Stimulated activated CD4-positive, alpha-beta T cell treated with anti-CD3 and anti-CD28 coated beads, Interleukin-4, amount 100 ng/mL, for 24 hours (primary cell): ENCODE results near the gene REL.
A peak's percentile ranks its signal among the peaks of the same experiment; 100 is the strongest.
"Not testable (repeated sequence)": the region's sequence is repeated elsewhere in the genome, so short reads cannot be mapped to it uniquely, and the experiment has no call there.

Experiments
- DNase-seq: peaks from one replicate; pipeline ENCODE4 v3.0.0-alpha.2; 2020

The REL gene

DNA sequence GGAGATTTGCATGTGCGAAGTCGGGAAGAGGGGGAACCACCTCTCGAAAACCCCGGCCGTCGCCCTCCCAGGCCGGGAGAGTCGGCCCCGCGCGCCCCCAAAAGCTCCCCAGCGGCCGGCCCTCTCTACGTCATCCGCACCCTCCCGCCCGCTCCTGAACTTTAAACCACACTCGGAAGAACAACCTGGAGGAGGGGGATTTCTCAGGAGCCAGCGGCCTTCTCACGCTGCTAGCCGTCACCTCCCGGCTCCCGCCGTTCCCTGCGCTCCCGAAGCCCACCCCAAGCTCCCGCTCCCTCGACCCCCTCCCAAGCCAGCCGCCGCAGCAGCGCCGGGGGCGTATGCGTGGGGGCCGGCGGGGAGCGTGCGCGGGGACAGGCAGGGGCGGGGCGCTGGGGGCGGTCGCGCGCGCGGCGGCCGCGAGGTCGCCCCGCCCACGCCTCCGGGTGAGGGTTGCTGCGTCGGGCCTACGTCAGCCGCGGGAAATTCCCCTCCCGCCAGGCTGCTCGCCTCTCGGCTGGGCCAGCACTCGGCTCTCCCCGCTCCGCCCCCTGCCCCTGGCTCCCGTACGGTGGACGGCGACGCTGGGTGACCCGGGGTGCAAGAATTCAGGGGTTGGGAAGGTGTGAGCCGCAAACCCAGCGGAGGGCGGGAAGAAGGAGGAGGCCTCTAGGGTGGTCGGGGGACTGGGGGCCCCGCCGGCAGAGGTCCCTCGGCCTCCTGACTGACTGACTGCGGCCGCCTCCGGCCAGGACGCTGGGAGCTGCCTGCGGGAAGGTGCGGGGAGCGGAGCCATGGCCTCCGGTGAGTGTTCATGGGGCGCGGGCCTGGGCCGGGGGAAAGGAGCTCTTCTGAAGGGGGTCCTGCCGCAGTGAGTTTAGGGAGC is at the start of gene REL:
REL (plus strand) TSS at position 528 of the 886 bp plus-strand sequence; CDS start at position 795, 267 bp downstream.
- DNase-seq = peak; percentile 89

DNA sequence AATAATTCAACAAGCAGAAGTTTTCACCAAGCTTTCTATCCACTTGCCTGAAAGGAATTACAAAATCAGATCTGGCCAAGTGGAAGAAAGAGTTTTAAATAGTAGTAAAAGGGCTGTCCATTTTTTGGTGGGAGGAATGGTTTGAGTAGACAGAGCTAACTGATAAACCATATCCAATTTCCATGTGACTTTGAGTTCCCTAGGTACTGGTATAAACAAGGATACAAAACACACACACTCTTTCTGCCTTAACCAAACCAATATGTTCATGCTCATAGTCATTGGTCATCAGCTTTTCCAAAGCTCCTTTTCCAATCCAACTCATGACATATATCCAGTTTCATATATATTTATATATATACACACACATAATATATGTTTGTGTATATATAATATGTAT is 49.5 kb upstream of the REL start:
- no peak for DNase-seq

DNA sequence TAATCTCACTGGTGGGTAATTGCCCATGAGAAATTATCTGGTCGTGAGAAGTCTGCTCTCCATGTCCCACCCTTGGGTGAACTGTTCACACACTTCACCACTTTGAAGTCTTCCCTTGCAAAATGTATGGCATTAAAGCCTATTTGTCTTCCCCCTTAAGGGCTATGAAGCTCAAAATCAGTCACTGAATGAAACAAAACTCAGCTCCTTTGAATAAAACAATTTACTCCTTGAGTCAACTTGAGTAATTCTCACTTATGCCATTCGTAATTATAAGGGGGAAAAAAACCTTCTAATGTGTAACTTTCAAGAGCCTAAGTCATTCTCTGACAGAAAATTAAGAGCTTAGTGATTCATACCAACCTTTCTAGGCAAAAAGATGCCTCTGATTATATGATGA is 48.8 kb upstream of the REL start:
- DNase-seq = no peak

DNA sequence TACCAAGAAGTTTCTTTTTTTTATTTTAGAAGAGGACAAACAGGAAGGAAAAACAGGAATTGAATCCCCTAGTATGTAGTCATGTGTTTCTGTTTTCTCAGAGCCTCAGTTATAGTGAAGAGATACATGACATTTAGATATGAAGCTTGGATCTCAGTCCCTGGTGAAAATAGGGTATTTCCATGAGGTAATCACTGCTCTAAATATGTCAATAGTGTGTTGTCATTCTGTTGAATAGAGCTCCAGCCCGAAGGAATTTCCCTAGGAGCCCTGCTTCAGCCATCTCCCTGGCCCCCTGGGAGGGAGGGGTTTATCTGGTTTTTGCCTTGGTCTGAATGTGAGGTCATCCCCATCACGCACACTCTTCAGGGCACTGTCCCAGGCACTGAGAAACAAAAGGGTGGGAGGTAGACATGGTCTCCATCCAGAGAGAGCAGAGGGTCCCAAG is 47.1 kb upstream of the REL start:
- DNase-seq = no peak

DNA sequence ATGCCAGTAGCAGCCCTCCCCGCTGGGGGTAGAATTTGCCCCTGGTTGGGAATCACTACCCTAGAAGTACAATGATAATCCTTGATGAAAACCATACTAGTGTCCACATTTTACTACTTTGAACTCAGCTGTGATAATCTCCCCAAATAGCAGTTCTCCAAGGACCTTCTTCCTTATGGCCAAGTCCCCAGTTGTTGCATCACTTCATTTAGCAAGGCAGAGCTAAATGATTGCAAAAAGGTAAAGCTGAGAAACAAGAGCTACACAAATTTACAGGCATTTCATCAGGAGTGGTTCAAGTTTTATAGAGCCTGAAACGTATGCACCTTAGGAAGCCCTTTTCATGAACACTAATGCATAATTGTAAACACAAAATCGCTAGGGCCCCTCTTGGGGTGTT is 44.9 kb upstream of the REL start:
- DNase-seq = no peak

DNA sequence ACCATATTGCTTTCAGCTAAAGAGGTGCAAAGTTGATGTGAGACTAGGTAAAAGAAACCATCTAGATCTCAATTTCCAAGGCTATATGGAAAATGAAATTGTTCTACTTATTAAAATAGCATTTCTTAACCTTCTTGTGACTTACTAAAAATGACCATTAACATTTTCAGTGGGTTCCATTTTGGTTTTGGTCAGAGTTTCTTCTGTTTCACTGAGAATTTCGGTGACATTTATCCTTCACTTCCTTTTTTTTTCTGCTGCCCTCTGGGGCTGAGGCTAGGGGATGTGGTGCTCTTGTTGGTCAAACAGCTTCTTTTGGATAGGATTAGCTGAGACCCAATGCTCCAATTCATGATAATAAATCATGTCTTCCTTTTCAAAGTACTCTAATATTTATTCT is 44.3 kb upstream of the REL start:
- no peak for DNase-seq

DNA sequence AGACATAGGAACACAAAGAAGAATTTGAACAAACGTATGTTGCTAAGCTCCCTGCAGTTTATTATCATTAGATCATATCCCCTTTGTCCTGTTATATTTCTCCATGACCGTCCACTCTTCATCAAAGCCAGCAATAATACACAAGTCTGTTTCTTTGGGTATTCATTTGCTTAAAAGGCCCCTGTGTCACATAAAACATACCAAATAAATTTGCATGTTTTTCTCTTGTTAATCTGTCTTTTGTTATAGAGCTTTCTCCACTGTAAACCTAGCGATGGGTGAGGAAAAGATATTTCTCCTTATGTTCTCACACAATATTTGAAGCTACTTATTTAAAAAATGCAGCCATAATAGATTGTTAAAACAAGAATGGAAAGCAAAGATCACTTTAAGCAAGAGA is 42.9 kb upstream of the REL start:
- no peak for DNase-seq

DNA sequence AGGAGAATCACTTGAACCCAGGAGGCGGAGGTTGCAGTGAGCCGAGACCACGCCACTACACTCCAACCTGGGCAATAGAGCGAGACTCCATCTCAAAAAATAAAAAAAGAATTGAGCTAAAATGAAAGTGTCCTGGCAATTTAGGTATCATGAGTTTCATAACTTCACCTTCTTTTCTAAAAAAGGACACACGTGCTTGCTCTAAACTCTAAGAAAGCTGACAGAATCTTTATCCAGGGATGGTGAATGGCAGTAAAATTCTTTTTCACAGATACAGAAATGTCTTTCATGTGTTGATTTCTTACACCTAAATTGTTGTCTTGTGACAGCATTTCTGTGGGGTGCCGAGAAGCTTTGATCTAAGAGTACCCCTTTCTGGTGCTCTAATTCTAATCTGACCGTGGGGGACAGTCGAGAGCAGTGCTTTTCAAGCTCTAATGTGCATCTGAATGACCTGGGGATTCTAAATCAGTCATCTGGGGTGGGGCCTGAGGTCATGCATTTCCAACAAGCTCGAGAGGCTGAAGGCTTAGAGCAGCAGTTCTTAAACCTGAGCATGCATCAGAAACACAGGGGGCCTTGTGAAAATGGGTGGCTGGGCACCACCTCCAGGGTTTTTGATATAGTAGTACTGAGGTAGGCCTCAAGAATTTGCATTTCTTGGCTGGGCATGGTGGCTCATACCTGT is 42.1 kb upstream of the REL start:
- DNase-seq = no peak

DNA sequence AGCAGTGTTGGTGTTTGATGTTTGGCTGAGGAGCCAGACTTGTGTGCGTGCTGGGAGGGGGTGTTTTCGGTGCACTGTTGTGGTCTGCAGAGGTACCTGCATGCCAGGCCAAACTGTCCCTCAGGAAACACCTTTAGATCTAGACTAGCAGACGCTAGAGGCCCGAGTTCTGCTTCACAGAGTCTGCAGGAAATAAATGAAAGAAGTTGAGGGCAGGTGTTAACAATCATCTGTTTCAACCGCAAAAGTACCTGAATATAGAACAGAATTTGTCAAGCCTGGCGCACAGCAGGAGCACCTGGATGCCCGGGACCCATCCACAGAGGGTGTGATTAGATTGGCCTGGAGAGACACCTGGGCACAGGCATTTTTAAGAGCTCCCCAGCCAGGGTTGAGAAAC is 40.5 kb upstream of the REL start:
- DNase-seq = no peak

DNA sequence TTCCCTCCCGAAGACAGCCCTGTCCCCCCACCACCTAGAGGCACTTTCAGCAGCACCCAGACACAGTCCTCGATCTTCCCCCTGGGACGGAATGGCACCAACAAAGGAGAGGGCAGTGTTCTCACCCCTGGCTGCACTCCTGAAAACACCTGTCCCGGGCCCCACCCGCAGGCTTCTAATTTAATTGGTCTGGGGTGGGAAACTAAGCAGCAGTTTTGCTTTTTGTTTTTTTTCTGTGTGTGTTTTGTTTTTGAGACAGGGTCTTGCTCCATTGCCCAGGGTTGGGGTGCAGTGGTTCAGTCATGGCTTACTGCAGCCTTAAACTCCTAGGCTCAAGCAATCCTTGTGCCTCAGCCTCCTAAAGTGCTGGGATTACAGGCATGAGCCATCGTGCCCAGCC is 38.4 kb upstream of the REL start:
- no peak for DNase-seq

DNA sequence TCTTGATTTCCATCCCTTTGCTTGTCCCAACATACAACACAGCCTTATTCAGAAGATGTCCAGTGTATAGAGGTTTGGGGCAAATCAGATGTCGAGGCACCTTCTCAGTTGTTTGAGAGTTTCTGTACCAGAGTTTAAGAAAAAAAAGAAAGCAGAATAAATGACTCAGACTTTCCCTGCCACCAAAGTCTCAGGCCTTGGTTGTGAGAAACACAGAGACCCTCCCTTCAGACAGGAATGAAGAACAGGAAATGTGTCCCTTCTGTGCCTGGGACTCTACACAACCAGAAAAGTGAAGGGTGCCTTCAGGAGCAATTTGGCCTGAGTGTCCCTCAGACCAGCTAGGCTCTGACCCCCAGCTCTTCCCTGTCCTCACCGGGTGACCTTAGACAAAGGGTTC is 37.3 kb upstream of the REL start:
- peak; percentile 7 for DNase-seq

DNA sequence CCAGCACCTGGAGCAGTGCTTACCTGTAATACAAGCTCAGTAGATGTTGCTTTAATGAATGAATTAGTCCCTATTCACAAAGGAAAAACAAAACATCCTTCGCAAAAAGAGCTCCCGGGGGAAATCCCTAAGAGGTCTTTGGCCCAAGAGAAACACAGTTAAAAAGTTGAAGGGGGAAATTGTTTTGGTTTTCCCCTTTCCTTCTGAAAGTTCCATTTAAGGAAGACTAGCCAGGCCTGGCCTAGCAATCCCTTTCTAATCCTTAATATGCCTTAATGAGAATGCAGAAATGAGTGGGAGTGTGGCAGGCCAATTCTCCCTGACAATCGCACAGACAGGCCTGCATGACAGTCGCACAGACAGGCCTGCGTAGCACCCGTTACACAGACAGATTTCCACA is 33.5 kb upstream of the REL start:
- DNase-seq = no peak

DNA sequence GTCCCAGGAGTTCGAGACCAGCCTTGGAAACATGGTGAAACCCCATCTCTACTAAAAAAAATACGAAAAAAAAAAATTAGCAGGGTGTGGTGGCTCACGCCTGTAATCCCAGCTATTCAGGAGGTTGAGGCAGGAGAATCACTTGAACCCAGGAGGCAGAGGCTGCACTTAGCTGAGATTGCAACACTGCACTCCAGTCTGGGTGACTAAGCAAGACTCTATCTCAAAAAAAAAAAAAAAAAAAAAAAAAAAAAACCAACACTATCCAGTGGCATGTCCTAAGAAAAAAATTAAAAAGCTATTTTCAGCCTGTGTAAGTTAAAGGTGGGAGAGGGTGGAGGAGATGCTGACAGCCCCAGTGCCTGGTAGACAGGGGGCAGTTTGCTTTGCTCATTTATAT is 32.2 kb upstream of the REL start:
- DNase-seq = no peak

DNA sequence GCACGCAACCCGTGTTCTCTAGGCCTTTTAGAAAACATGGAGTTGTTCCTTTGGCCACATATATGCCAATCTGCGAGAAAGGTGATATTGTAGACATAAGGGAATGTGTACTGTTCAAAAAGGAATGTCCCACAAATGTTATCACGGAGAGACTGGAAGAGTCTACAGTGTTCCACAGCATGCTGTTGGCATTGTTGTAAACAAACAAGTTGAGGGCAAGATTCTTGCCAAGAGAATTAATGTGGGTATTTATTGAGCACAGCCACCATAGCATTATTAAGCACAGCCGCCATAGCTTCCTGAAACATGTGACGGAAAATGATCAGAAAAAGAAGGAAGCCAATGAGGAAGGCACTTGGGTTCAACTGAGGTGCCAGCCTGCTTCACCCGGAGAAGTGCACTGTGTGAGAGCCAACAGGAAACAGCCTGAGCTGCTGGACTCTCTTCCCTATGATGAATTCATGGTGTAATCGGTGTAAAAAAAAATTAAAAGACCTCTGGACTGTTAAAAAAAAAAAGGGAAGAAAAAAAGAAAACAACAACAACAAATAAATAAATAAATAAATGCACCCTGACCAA is 29.0 kb upstream of the REL start:
- no peak for DNase-seq

DNA sequence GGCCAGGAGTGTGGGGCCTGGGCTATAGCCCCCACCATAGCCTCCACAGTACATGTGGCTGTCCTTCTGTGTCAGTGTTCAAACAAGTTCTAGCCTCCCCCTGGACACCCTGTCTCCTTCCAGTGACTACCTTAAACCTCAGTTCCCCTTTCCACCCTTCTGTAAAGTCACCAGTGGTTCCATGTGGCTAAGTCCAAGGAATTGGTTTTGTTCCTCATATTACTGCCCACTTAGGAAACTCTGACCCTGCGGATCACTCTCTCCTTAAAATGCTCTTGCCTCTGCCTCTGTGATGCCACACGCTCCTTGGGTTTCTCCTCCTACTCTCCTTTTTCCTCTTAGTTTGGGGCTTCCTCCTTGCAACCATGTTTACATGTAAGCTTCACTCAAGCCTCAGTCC is 27.8 kb upstream of the REL start:
- DNase-seq = no peak

DNA sequence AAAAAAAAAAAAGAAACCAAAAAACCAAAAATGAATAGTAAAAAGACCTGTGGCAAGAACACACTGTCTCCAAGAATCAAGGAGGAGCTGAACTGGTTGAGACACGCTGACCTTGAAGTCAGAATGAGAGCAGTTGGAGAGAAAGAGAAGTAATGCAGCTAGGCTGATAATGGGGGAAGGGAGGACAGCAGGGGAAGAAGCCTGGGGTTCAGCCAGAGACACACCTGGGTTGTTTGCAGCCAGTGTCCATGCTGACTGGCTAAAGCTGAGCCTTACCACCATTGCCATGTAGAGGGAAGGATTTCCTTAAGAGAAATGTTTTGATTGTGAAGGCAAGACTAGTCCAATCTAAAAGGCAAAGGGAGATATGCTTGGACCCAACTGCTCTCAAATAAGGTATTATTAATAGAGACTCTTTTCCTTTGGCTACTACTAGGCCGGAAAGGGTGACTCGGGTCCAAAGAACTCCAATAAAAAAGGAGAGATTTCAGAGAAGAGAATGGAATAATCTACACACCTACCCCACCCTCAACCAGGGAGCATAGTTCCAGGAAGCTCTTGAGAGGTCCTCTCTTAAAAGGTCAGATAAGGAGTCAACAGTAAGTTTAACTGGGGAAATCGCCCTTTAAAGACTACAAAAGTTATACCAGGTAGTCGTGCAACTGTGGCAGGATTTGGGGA is 25.2 kb upstream of the REL start:
- DNase-seq = no peak

DNA sequence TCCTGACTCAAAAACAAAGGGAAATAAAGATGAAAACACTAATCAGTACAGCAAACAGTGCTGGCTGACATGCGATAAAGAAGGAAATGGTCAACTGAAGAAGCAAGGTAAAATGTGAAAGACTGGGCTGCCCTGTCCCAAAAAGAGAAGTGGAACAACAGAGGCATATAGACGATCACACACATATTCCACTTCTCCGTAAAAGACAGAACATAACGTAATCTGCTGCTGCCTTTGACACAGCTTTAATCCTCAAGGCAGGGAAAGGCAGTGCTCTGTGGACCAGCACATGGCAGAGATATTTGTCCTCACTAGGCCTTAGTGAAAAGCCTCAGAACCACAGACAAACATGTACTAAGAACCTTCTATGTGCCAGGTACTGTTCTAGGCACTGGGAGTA is 24.3 kb upstream of the REL start:
- DNase-seq = no peak

DNA sequence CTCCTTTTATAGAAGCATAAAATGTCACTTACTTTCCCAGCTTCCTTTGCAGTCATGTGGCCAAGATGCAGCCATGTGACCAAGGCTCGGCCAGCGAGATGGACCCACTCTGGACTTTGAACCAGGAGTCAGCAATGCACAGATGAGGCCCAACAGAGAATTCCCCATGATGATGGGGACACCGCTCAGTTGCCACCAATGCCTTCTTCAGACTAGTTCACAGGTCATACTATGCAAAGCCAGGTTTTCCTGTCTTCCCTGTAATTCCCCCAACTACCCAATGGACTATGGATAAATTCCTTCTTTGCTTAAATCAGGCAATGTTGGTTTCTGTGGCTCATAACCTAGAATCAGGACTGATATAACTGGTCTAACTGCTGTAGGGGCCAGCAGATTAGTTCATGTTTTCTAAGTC is 22.5 kb upstream of the REL start:
- no peak for DNase-seq

DNA sequence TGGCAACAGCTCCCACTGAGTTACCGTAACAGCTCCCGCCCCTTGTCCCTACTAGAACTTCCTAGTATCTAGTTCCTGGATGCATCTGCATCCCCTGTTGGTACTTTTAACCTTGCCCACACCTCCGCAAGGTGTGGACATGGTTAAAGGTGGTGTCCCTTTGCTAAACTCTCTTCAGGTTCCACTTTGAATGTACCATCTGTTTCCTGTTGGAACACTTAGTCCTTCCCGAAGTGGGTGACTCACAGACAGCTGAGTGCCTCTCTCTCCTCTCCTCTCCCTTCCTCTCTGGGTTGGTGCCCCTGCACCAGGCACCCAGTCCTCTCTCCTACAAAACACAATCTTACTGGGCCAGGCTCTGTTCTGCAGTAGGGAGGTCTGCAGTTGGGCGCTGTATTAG is 19.6 kb upstream of the REL start:
- DNase-seq = no peak

DNA sequence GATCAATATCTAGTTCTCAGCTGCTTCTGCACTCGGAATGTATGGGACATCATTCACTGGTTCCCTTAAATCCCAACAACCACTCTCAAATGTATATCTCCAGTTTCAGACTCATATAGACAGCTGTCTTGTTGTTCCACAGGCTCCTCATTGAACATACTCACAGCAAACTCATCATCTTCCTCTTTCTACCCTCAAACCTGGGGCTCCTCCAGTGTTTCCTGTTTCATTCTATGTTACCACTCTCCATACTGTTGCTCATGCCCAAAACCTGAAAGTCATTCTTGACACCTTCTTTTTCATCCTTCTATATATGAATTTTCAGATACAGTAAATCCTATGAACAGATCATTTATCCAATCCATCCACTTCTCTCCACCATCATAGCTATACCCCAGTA is 18.7 kb upstream of the REL start:
- DNase-seq = no peak

DNA sequence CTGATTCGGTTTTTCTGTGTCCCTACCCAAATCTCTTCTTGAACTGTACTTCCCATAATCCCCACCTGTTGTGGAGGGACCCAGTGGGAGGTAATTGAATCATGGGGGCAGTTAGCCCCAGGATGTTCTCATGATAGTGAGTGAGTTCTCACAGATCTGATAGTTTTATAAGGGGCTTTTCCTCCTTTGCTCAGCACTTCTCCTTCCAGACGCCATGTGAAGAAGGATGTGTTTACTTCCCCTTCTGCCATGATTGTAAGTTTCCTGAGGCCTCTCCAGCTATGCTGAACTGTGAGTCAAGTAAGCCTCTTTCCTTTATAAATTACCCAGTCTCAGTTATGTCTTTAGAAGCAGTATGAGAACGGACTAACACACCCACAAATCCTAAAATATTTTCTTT is 16.0 kb upstream of the REL start:
- not testable (repeated sequence) for DNase-seq

DNA sequence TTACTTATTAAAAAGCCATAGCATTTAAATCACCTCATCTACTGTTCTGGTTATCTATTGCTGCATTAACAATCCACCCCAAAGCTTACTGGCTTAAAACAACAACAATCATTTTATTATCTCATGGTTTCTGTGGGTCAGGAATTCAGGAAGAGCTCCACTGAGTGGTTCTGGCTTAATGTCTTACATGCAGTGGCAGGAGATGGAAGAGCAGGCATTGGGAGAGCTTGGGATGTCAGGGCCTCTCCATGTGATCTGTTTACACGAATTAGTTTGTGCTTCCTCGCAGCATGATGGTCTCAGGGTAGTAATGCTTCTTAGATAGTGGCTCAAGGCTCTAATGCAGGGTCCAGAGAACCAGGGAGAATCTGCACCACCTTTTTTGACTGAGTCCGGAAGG is 14.4 kb upstream of the REL start:
- no peak for DNase-seq

DNA sequence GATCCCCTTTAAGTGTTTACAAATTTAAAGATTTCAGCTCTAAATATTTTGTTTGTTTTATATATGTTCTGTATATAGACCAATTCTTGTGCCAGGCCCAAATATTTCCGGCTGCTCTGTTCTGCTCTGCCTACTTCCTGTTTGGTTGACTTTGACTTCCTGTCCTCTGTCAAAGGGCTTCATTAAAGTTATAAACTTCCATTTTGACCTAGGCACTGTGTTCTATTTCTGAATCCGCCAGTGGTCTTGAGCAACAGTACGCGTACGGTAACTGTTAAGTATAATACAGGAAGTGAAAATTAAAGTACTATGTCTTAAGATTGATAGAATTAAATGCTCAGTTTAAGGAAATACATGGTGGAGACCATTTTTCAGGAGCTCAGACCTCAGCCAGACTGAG is 13.5 kb upstream of the REL start:
- DNase-seq = peak; percentile 28
